ENCODE results near the gene C1orf116.

Gene C1orf116

GRCh38 chr1:207067665-207068064 is 35.1 kb upstream of the C1orf116 start:
- H3K4me1 Mint-ChIP-seq: peaks cover 35% of the 10 kb centered on the region
- no peaks in the 10 kb centered on the region for H3K27me3 Mint-ChIP-seq
- no peak for ATAC-seq
- no peaks in the 10 kb centered on the region for H3K9me3 Mint-ChIP-seq
- no peak overlapping the region for H3K27ac Mint-ChIP-seq
- H3K4me3 Mint-ChIP-seq: no peak overlapping the region
- DNase-seq: no peak

DNA sequence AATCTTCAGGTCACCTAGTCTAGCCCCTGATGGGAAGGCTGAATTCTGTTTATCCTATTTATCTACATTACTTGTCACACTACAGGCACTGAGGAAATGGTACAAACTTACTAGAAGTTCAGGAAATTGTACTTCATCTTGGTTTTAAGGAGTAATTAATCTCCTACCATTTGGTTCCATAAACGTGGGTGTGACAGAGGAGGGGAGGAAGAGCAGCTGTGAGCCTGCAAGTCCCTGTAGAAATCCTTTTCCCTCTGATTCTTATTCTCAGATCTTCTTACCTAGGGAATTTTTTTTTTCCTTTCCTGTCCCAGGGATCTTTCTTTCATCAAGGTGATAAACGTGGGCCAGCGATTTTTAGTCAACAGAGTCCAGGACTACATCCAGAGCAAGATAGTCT is 34.6 kb upstream of the C1orf116 start:
- no peak overlapping the region for H3K27ac Mint-ChIP-seq
- no peaks in the 10 kb centered on the region for H3K9me3 Mint-ChIP-seq
- DNase-seq: no peak
- no peak overlapping the region for H3K4me3 Mint-ChIP-seq
- H3K27me3 Mint-ChIP-seq: no peaks in the 10 kb centered on the region
- no peak for ATAC-seq
- peaks cover 35% of the 10 kb centered on the region for H3K4me1 Mint-ChIP-seq

DNA sequence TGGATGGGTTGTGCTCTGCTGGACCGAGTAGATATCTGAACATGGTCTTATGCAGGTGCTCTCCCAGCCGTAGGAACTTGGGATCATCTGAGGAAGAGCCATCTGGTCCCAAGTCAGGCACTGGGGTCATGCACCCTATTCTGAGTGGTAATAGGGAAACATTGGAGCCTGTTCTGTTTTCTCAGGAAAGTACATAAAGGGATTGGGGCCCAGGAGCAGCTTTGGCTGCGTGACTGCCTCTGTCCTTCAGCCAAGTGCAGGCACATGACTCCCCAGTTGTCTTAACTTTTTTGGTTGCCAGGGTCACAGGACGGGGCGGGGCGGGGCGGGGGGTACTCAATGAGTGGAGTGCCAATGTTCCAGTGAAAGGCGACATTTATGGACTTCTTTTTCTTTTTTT is 32.0 kb upstream of the C1orf116 start:
- Mint-ChIP-seq H3K27me3 (no peaks in the 10 kb centered on the region), H3K4me3 (no peak overlapping the region), H3K9me3 (no peaks in the 10 kb centered on the region), H3K4me1 (peaks cover 10% of the 10 kb centered on the region), H3K27ac (no peak overlapping the region)
- ATAC-seq: no peak
- no peak for DNase-seq

DNA sequence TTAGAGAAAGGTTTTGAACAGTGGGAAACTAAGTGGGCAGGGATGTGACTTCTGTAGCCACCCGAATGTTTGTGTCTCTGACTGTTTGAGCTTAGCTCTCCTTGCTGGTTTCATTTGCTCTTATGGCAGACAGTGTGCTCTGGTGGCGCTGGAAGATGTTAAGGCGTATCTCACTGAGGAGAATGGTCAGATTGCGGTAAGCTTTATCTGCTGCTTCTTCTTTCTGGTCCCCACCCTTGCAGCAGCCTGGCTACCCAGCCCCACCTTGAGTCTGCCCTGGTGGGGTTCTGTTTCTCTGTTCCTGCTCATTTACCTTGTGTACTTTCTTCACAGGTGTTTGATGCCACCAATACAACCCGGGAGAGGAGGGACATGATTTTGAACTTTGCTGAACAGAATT is 30.5 kb upstream of the C1orf116 start:
- ATAC-seq (no peak), DNase-seq (no peak)
- Mint-ChIP-seq H3K4me1 (no peaks in the 10 kb centered on the region), H3K9me3 (no peaks in the 10 kb centered on the region), H3K27me3 (no peaks in the 10 kb centered on the region), H3K27ac (no peak overlapping the region), H3K4me3 (no peak overlapping the region)

GRCh38 chr1:207062058-207062457 is 29.5 kb upstream of the C1orf116 start:
- Mint-ChIP-seq H3K27ac (no peak overlapping the region), H3K9me3 (no peaks in the 10 kb centered on the region), H3K27me3 (no peaks in the 10 kb centered on the region), H3K4me1 (no peaks in the 10 kb centered on the region), H3K4me3 (no peak overlapping the region)
- DNase-seq (no peak), ATAC-seq (no peak)

DNA sequence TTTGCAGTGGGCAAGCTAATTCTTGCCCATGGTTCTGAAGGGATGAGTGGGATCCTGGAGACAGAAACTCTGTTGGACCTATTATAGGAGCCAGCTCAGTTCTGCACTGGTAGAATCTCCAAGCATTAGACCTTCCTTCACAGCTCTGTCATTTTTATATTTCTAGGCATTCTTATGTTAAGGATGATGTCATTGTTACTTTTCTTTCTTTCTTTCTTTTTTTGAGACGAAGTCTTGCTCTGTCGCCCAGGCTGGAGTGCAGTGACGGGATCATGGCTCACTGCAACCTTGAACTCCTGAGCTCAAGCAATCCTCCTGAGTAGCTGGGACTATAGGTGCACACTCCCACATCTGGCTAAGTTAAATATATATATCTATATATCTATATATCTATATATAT is 28.0 kb upstream of the C1orf116 start:
- H3K27me3 Mint-ChIP-seq: no peaks in the 10 kb centered on the region
- no peak for ATAC-seq
- H3K4me3 Mint-ChIP-seq: no peak overlapping the region
- no peaks in the 10 kb centered on the region for H3K4me1 Mint-ChIP-seq
- no peak for DNase-seq
- H3K9me3 Mint-ChIP-seq: no peaks in the 10 kb centered on the region
- H3K27ac Mint-ChIP-seq: no peak overlapping the region

DNA sequence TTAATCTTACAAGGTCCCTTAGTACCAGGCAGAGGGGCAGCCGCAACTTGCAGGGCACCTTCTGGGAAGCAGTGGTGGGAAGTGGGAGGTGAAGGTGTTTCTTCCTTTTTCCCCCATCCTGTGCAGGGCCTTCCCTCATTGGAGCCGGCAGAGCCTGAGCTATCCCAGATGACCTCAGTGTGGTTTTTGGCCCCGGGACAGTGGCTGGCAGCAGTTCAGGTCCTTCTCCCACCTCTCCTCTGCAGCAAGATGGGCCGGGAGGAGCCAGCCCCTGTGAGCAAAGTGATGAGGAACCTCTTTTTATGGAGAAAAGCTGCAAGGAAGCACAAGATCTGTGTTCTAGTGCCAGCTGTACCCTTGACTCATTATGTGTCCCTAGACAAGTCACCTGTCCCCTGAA is 27.3 kb upstream of the C1orf116 start:
- H3K4me1 Mint-ChIP-seq: peaks cover 3% of the 10 kb centered on the region
- no peaks in the 10 kb centered on the region for H3K27me3 Mint-ChIP-seq
- no peak overlapping the region for H3K4me3 Mint-ChIP-seq
- DNase-seq (no peak), ATAC-seq (no peak)
- no peak overlapping the region for H3K27ac Mint-ChIP-seq
- H3K9me3 Mint-ChIP-seq: no peaks in the 10 kb centered on the region

DNA sequence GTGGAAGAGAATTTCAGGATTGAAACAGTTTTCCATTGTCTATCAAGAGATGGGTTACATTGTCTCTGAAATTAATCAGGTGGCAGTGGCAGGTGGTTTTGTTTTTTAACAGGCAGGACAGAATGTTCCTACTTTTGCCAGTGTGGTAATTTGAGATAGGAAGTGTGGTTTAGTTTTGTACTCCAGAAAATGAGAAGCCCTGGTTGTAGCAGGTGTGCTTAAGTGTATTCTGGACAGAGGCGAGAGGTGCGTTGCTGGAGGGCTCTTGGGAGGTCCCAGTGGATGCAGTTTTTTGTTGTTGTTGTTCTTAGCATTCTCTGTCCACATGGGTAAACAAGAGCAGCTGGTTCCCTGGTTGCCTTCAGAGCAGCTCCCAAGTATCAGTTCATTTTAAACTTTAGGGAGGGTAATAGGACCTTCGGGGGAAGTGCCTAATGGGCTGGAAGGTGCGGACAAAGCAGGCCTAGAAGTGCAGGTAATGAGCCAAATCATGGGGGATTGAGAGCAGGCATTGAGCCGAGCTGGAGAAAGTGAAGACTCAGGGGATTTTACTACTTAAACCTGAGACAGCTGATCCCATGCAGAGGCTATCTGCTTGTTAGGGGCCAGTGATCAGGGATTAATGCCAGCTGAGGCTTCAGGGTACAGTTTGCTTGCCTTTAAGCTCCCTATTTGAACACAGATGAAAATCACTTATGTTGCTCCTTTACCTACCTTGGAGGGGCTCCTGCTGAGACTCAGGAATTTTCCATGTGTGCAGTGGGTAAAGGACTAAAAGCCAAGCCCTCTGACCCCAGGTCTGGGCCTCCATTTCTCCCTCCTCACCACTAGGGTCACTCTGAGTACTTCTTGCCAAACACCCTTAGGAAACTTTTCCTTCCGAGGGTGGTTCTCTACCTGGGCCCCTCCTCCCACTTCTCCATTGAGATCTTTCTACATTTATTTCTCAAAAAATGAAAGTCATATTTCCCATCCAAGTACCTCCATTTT is 26.6 kb upstream of the C1orf116 start:
- DNase-seq (no peak), ATAC-seq (no peak)
- Mint-ChIP-seq H3K9me3 (no peaks in the 10 kb centered on the region), H3K4me1 (peaks cover 8% of the 10 kb centered on the region), H3K4me3 (no peak overlapping the region), H3K27me3 (no peaks in the 10 kb centered on the region), H3K27ac (no peak overlapping the region)

- Mint-ChIP-seq H3K4me3 (no peak overlapping the region), H3K9me3 (no peaks in the 10 kb centered on the region), H3K27ac (no peak overlapping the region), H3K27me3 (no peaks in the 10 kb centered on the region), H3K4me1 (peaks cover 11% of the 10 kb centered on the region)
- ATAC-seq (no peak), DNase-seq (no peak)
Observed at GRCh38 chr1:207058252-207058651, 25.7 kb upstream of the C1orf116 start.

GRCh38 chr1:207056673-207057072 is 24.1 kb upstream of the C1orf116 start:
- ATAC-seq (no peak), DNase-seq (no peak)
- H3K9me3 Mint-ChIP-seq: no peaks in the 10 kb centered on the region
- H3K4me3 Mint-ChIP-seq: no peak overlapping the region
- H3K27ac Mint-ChIP-seq: no peak overlapping the region
- H3K4me1 Mint-ChIP-seq: peaks cover 25% of the 10 kb centered on the region
- no peaks in the 10 kb centered on the region for H3K27me3 Mint-ChIP-seq

GRCh38 chr1:207055386-207056001 is 22.9 kb upstream of the C1orf116 start:
- Mint-ChIP-seq H3K27ac (no peak overlapping the region), H3K9me3 (no peaks in the 10 kb centered on the region), H3K4me1 (peaks cover 34% of the 10 kb centered on the region), H3K27me3 (no peaks in the 10 kb centered on the region), H3K4me3 (no peak overlapping the region)
- ATAC-seq (no peak), DNase-seq (no peak)

DNA sequence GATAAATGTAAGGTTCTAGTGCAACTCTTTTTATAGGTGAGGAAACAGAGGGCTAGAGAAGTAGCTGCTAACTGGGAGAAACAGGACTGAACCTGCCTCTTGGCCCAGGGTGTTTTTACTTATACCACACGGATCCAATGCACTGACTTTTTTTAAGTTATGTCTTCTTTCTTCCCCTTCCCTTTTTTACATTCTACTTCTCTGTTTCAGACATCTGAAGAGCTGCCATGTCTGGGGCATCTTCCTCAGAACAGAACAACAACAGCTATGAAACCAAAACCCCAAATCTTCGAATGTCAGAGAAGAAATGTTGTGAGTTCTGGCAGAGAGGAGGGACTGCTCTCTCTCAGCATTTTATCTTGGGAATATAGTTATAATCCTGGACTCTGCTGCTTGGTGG is 21.9 kb upstream of the C1orf116 start:
- peaks cover 37% of the 10 kb centered on the region for H3K4me1 Mint-ChIP-seq
- ATAC-seq: no peak
- no peak for DNase-seq
- H3K27ac Mint-ChIP-seq: no peak overlapping the region
- H3K27me3 Mint-ChIP-seq: no peaks in the 10 kb centered on the region
- H3K9me3 Mint-ChIP-seq: no peaks in the 10 kb centered on the region
- H3K4me3 Mint-ChIP-seq: peak overlapping the region in 1 of 2 donors; percentile 15

- H3K27me3 Mint-ChIP-seq: no peaks in the 10 kb centered on the region
- H3K4me3 Mint-ChIP-seq: peak within 1 kb of the TSS; percentile 92 to 100
- peak within 1 kb of the TSS; percentile 97 to 98 for H3K27ac Mint-ChIP-seq
- peak; percentile 94 to 95 for DNase-seq
- no peaks in the 10 kb centered on the region for H3K9me3 Mint-ChIP-seq
- H3K4me1 Mint-ChIP-seq: peaks cover 46% of the 10 kb centered on the region
- ATAC-seq: peak; percentile 93
Observed at GRCh38 chr1:207052911-207053769, 20.6 kb upstream of the C1orf116 start, which contains the start of gene PFKFB2. PFKFB2 (plus strand) TSS chr1:207053275; CDS start chr1:207054718, 1,443 bp downstream.

- H3K4me1 Mint-ChIP-seq: peaks cover 61% of the 10 kb centered on the region
- H3K9me3 Mint-ChIP-seq: no peaks in the 10 kb centered on the region
- DNase-seq (no peak), ATAC-seq (no peak)
- H3K4me3 Mint-ChIP-seq: peak within 1 kb of the TSS; percentile 92 to 100
- H3K27ac Mint-ChIP-seq: peak within 1 kb of the TSS; percentile 96 to 98
- H3K27me3 Mint-ChIP-seq: no peaks in the 10 kb centered on the region
Observed at GRCh38 chr1:207051191-207051943, 18.8 kb upstream of the C1orf116 start, which contains the start of gene YOD1. YOD1 (minus strand) TSS chr1:207051208; CDS start chr1:207051030, 178 bp downstream.

All from stimulated activated naive CD8-positive, alpha-beta T cell treated with anti-CD3 and anti-CD28 coated beads, Interleukin-15, amount 100 ng/mL, for 72 hours (primary cell).